ENCODE data around the gene RNF126.
"Not testable (repeated sequence)": the region's sequence is repeated elsewhere in the genome, so short reads cannot be mapped to it uniquely, and the experiment has no call there.

RNF126 gene

GRCh38 chr19:670609-671075, 7.6 kb upstream of the RNF126 start:
- Histone ChIP-seq H3K4me2 (ENCODE audit: low read length) (no peak overlapping the region), H3K36me3 (replicated peaks; ENCODE audit: low read depth, low read length) (no peaks in the 10 kb centered on the region), H3K79me2 (ENCODE audit: low read length) (no peaks in the 10 kb centered on the region), H3K27ac (ENCODE audit: low read length) (no peak overlapping the region), H3K4me1 (ENCODE audit: low read length) (no peaks in the 10 kb centered on the region), H3K9ac (ENCODE audit: low read length) (no peak overlapping the region), H2AFZ (ENCODE audit: low read depth, low read length) (no peak overlapping the region), H3K9me3 (ENCODE audit: insufficient read depth, low read length) (no peaks in the 10 kb centered on the region), H4K20me1 (ENCODE audit: insufficient read depth, low read length) (no peaks in the 10 kb centered on the region), H3K4me3 (ENCODE audit: low read length) (no peak overlapping the region), H3K27me3 (ENCODE audit: low read depth, low read length) (no peaks in the 10 kb centered on the region)
- TF ChIP-seq EZH2phosphoT487 (IDR thresholded peaks at IDR 0.05; ENCODE audit: low read depth) (no peak), CTCF (IDR thresholded peaks at IDR 0.05; ENCODE audit: low read depth, low read length) (no peak)

GRCh38 chr19:668675-669434, 5.8 kb upstream of the RNF126 start:
- H3K4me3 ChIP-seq (ENCODE audit: low read length); H3K9me3 ChIP-seq (ENCODE audit: insufficient read depth, low read length); H3K27me3 ChIP-seq (ENCODE audit: low read depth, low read length); H3K27ac ChIP-seq (ENCODE audit: low read length); H2AFZ ChIP-seq (ENCODE audit: low read depth, low read length); H3K4me2 ChIP-seq (ENCODE audit: low read length); H3K4me1 ChIP-seq (ENCODE audit: low read length); H3K9ac ChIP-seq (ENCODE audit: low read length); H4K20me1 ChIP-seq (ENCODE audit: insufficient read depth, low read length); H3K36me3 ChIP-seq (replicated peaks; ENCODE audit: low read depth, low read length); H3K79me2 ChIP-seq (ENCODE audit: low read length): not testable (repeated sequence)

- H3K79me2 ChIP-seq (ENCODE audit: low read length): peaks cover 14% of the 10 kb centered on the region
- not testable (repeated sequence) for H3K4me2 ChIP-seq (ENCODE audit: low read length); H3K9me3 ChIP-seq (ENCODE audit: insufficient read depth, low read length); H3K27ac ChIP-seq (ENCODE audit: low read length); H4K20me1 ChIP-seq (ENCODE audit: insufficient read depth, low read length); H3K27me3 ChIP-seq (ENCODE audit: low read depth, low read length); H3K36me3 ChIP-seq (replicated peaks; ENCODE audit: low read depth, low read length); H3K4me3 ChIP-seq (ENCODE audit: low read length); H3K4me1 ChIP-seq (ENCODE audit: low read length); H2AFZ ChIP-seq (ENCODE audit: low read depth, low read length); H3K9ac ChIP-seq (ENCODE audit: low read length)
Observed at GRCh38 chr19:666985-667573, 4.1 kb upstream of the RNF126 start.

GRCh38 chr19:664913-665443, 2.0 kb upstream of the RNF126 start:
- no peaks in the 10 kb centered on the region for H3K27me3 ChIP-seq (ENCODE audit: low read depth, low read length)
- peaks cover 23% of the 10 kb centered on the region for H3K4me1 ChIP-seq (ENCODE audit: low read length)
- H3K36me3 ChIP-seq (replicated peaks; ENCODE audit: low read depth, low read length): no peaks in the 10 kb centered on the region
- H2AFZ ChIP-seq (ENCODE audit: low read depth, low read length): peak overlapping the region; percentile 74; the same call in 1 of the 2 replicates
- peaks cover 35% of the 10 kb centered on the region for H3K79me2 ChIP-seq (ENCODE audit: low read length)
- H3K4me3 ChIP-seq (ENCODE audit: low read length): peak overlapping the region; percentile 62
- no peak overlapping the region for H3K27ac ChIP-seq (ENCODE audit: low read length)
- TF ChIP-seq CTCF (IDR thresholded peaks at IDR 0.05; ENCODE audit: low read depth, low read length) (peak; percentile 96), EZH2phosphoT487 (IDR thresholded peaks at IDR 0.05; ENCODE audit: low read depth) (no peak)
- peak overlapping the region; percentile 79 for H3K4me2 ChIP-seq (ENCODE audit: low read length)
- H3K9ac ChIP-seq (ENCODE audit: low read length): peak overlapping the region; percentile 31; the same call in 1 of the 2 replicates
- peaks cover 20% of the 10 kb centered on the region for H4K20me1 ChIP-seq (ENCODE audit: insufficient read depth, low read length)
- H3K9me3 ChIP-seq (ENCODE audit: insufficient read depth, low read length): no peaks in the 10 kb centered on the region

GRCh38 chr19:663682-664117, 686 bp upstream of the RNF126 start:
- Histone ChIP-seq H2AFZ (ENCODE audit: low read depth, low read length) (no peak overlapping the region), H3K27me3 (ENCODE audit: low read depth, low read length) (no peaks in the 10 kb centered on the region), H3K9me3 (ENCODE audit: insufficient read depth, low read length) (no peaks in the 10 kb centered on the region), H3K27ac (ENCODE audit: low read length) (peak overlapping the region; percentile 47), H3K4me3 (ENCODE audit: low read length) (peak overlapping the region; percentile 86), H3K79me2 (ENCODE audit: low read length) (peaks cover 48% of the 10 kb centered on the region), H3K4me2 (ENCODE audit: low read length) (peak overlapping the region; percentile 94), H3K4me1 (ENCODE audit: low read length) (peaks cover 30% of the 10 kb centered on the region), H4K20me1 (ENCODE audit: insufficient read depth, low read length) (peaks cover 33% of the 10 kb centered on the region), H3K36me3 (replicated peaks; ENCODE audit: low read depth, low read length) (peaks cover under 1% of the 10 kb centered on the region), H3K9ac (ENCODE audit: low read length) (peak overlapping the region; percentile 85)
- TF ChIP-seq EZH2phosphoT487 (IDR thresholded peaks at IDR 0.05; ENCODE audit: low read depth) (no peak), CTCF (IDR thresholded peaks at IDR 0.05; ENCODE audit: low read depth, low read length) (no peak)
